ENCODE measurements around the gene CTDSPL2. TPM values are rescaled to one million over a fixed set of nuclear protein-coding genes. Genes with fewer than 3 reads are reported as not detected.

The CTDSPL2 gene
- total RNA-seq, 4 donors from 2014 or later, result 39.4 to 52.8 (median 43.2) TPM

GRCh38 chr15:44427756-44428724 is 611 bp downstream of the CTDSPL2 start:
- DNase-seq (ENCODE audit: low spot score) (no peak), ATAC-seq (ENCODE audit: low FRiP score) (peak; percentile 49)
- no peak for TF ChIP-seq CTCF (IDR thresholded peaks at IDR 0.05)

GRCh38 chr15:44435893-44436667 is 8.7 kb downstream of the CTDSPL2 start:
- ATAC-seq (ENCODE audit: low FRiP score) (no peak), DNase-seq (ENCODE audit: low spot score) (no peak)
- no peak for TF ChIP-seq CTCF (IDR thresholded peaks at IDR 0.05)

DNA sequence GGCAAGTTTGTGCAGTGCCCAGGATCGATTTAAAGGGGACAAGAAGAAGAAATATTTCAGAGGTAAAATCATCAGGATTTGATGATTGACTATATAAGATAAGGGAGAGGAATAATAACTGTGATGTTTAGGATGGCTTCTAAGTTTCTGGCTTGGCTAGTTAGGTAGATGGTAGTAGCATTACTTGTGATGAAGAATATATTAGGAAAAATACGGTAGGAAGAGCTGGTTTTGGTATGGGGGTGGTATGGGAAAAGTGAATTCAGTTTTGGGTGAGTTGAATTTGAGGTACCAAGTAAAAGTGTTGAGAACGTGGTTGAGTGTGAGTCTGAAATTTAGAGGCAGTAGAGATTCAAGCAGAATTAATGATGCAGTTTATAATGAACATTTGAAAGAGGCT is 11.0 kb downstream of the CTDSPL2 start:
- DNase-seq (ENCODE audit: low spot score), result no peak
- no peak for TF ChIP-seq CTCF (IDR thresholded peaks at IDR 0.05)
- ATAC-seq (ENCODE audit: low FRiP score), result no peak

DNA sequence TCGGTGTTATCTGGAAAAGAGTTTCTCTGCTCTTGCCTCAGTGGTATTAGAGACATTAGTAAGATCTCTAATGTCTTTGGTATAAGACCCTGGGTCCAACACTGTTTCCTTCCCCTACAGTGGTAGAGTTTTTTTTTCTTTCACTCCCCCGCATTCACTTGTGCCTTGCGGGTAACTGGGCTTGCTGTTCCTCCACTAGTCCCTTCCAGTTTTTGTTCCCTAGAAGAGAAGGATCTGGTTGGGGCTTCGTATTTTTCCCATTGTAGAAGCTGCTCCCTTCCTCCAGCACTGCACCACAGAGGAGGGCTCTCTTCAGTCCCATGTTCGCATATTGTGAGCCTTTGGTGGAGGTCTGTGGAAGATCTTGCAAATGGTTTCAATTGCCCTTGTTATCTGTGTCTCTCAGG is 13.7 kb downstream of the CTDSPL2 start:
- TF ChIP-seq CTCF (IDR thresholded peaks at IDR 0.05), result no peak
- no peak for DNase-seq (ENCODE audit: low spot score)
- no peak for ATAC-seq (ENCODE audit: low FRiP score)

DNA sequence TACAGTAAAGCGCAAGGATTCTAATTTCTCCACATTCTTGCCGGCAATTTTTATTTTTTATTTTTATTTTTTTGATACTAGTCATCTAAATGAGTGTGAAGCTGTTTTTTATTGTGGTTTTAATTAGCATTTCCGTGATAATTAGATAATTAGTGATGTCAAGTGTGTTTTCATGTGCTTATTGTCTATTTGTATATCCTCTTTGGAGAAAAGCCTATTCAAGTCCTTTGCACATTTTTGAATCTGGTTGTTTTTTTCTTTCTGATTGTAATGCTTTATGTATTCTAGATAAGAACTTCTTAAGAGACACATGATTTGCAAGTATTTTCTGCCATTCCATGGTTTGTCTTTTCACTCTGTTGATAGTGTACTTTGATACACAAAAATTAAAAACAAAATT is 16.1 kb downstream of the CTDSPL2 start:
- no peak for TF ChIP-seq CTCF (IDR thresholded peaks at IDR 0.05)
- no peak for ATAC-seq (ENCODE audit: low FRiP score)

DNA sequence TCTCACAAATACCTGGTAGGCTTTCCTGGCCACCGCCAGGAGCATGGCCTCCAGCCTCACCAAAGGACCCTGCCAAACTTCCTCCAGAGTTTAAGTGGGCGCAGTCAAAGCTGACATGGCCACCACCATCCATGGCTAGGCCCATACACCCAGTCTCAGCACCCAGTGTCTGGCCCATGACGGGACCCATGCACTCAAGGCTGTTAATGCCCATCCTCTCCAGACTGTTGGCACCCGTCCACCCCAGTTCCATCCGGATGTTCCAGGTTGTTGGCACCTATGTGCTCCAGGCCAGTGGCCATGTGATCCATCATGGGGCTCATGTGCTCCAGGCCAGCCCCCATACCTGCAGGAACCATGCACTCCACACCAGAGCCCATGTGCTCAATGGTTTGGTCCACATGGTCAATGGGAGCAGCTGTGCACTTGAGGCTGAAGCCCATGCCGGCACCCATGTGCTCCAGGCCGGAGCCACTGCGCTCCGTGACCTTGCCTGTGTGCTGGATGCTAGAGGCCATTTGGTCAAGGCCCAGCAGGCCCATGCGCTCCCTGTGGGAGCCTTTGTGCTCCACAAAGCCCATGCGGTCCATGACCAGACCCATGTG is 20.4 kb downstream of the CTDSPL2 start:
- DNase-seq (ENCODE audit: low spot score), result no peak
- ATAC-seq (ENCODE audit: low FRiP score), result no peak
- TF ChIP-seq CTCF (IDR thresholded peaks at IDR 0.05), result no peak

More for the DNA sequence above, 16.1 kb downstream of the CTDSPL2 start:
- no peak for DNase-seq (ENCODE audit: low spot score)
